Activated CD4-positive, alpha-beta T cell treated with anti-CD3 and anti-CD28 coated beads for 36 hours (primary cell): ENCODE results near the gene E2F1. TPM values are rescaled to one million over a fixed set of nuclear protein-coding genes. Genes with fewer than 3 reads are reported as not detected.

Experiments used
- ATAC-seq: fragments of 200-7000 bp; cut with Tn5 transposase; one replicate; pipeline ENCODE4 v1.10.0; 2021; ENCODE audit warnings: mild to moderate bottlenecking, moderate library complexity
- CTCF ChIA-PET: fragments of 350-600 bp; sonication (Branson Sonifier 250); formaldehyde crosslinking; loops from one replicate; lab custom pipeline; 2021; ENCODE audit warnings: antibody characterized with exemption; lab: Charles Lee
- POLR2A ChIA-PET: fragments of 350-600 bp; sonication (Branson Sonifier 250); formaldehyde crosslinking; loops from one replicate; lab custom pipeline; 2021; ENCODE audit warnings: antibody characterized with exemption, inconsistent platforms; lab: Charles Lee
- DNase-seq: peaks from one replicate; pipeline ENCODE4 v3.0.0-alpha.2; 2020
- H3K27ac Mint-ChIP-seq: one replicate; pipeline ENCODE4 v1.8.0; 2021; ENCODE audit warnings: mixed read lengths
- H3K27me3 Mint-ChIP-seq: one replicate; pipeline ENCODE4 v1.8.0; 2021; ENCODE audit warnings: mixed read lengths
- H3K36me3 Mint-ChIP-seq: one replicate; pipeline ENCODE4 v1.8.0; 2021; ENCODE audit warnings: low read depth, mixed read lengths
- H3K4me1 Mint-ChIP-seq: one replicate; pipeline ENCODE4 v1.8.0; 2021; ENCODE audit warnings: mixed read lengths
- H3K4me3 Mint-ChIP-seq: one replicate; pipeline ENCODE4 v1.8.0; 2021; ENCODE audit warnings: mild to moderate bottlenecking, moderate library complexity, mixed read lengths
- H3K9me3 Mint-ChIP-seq: one replicate; pipeline ENCODE4 v1.8.0; 2021; ENCODE audit warnings: low read depth, mixed read lengths
- intact Hi-C, 2 experiments: fragments of 100-400 bp; cut with DNase I in 1 of 2; cut with micrococcal nuclease in 1 of 2; formaldehyde crosslinking; loops; one replicate each; pipeline versions ENCODE4 v1.14.2 to v1.15.1; 2022 to 2024; cut with DNase I, micrococcal nuclease
- total RNA-seq, 2 experiments: library from RNA; stranded (reverse); gene quantifications; one replicate each; pipeline ENCODE4 v1.2.3, GENCODE V29; 2021

E2F1 gene
- total RNA-seq, 2 experiments from 2014 or later: 45.9 to 50.9 TPM

DNA sequence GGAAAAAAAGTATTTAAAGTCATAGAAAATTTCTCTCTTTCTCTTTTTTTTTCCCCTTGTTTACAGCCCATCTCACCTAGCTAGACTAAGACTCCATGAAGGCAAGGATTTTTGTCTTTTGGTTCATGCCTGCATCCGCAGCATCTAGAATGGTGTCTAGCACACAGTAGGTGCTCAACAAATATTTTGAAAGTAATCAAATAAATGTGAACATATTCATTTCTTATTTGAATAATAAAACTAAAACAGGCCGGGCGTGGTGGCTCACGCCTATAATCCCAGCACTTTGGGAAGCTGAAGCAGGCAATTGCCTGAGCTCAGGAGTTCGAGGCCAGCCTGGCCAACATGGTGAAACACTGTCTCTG, 40.9 kb upstream of the E2F1 start:
- no peaks in the 10 kb centered on the region for H3K9me3 Mint-ChIP-seq
- intact Hi-C loops: no loop called here
- H3K36me3 Mint-ChIP-seq: no peaks in the 10 kb centered on the region
- H3K4me1 Mint-ChIP-seq: peaks cover 4% of the 10 kb centered on the region
- ChIA-PET POLR2A (interaction anchor here (0.6 to 0.7 kb wide), 2 partner anchors 636 to 1558 kb away, joined by 3 read pairs; partner anchors contain the start of genes EIF6 and ITCH), CTCF (no interaction called here)
- no peak overlapping the region for H3K4me3 Mint-ChIP-seq
- DNase-seq: no peak
- no peaks in the 10 kb centered on the region for H3K27me3 Mint-ChIP-seq
- no peak overlapping the region for H3K27ac Mint-ChIP-seq
- no peak for ATAC-seq

DNA sequence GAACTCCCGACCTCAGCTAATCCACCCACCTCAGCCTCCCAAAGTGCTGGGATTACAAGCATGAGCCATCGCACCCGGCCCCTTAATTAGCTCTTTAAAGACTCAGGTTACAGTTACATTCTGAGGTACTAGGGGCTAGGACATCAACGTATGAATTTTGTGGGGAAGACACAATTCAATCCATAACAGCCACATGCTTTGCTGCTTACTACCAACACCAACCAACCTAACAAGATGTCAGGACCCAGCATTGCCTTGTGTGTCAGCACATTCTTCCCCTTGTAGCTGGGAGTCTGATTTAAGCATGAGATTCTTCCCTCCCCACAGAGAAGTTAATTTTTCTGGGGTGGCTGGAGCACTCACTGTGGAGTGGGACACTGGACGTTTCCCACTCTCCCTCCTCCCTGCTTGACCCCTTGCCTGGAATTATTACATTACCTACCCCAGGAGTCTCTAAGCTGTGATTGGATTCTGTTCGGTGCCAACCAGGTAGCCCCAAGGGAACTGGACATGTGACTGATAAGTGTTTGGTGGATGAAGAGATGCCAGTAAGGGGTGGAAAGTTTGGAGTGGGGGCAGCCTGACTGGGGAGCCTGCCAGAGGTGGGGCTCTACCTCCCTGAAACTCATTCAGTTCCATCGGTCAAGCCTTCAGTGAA, 39.6 kb upstream of the E2F1 start:
- H3K4me3 Mint-ChIP-seq: no peak overlapping the region
- no peak for ATAC-seq
- peaks cover 2% of the 10 kb centered on the region for H3K9me3 Mint-ChIP-seq
- DNase-seq: no peak
- ChIA-PET CTCF (interaction anchor here (1.3 kb wide), 1 partner anchor 36 kb away, joined by 3 read pairs; no protein-coding TSS in a partner anchor), POLR2A (no interaction called here)
- intact Hi-C loops: no loop called here
- H3K4me1 Mint-ChIP-seq: peaks cover 4% of the 10 kb centered on the region
- H3K27ac Mint-ChIP-seq: no peak overlapping the region
- H3K36me3 Mint-ChIP-seq: no peaks in the 10 kb centered on the region
- H3K27me3 Mint-ChIP-seq: no peaks in the 10 kb centered on the region

GRCh38 chr20:33724439-33725094, 38.4 kb upstream of the E2F1 start:
- Mint-ChIP-seq H3K27ac (no peak overlapping the region), H3K4me3 (no peak overlapping the region), H3K27me3 (no peaks in the 10 kb centered on the region), H3K4me1 (peaks cover 8% of the 10 kb centered on the region), H3K36me3 (no peaks in the 10 kb centered on the region), H3K9me3 (peaks cover 2% of the 10 kb centered on the region)
- no peak for DNase-seq
- intact Hi-C loops: no loop called here
- no peak for ATAC-seq
- ChIA-PET POLR2A (no interaction called here), CTCF (interaction anchor here (1.3 kb wide), 1 partner anchor 35 kb away, joined by 3 read pairs; no protein-coding TSS in a partner anchor)

DNA sequence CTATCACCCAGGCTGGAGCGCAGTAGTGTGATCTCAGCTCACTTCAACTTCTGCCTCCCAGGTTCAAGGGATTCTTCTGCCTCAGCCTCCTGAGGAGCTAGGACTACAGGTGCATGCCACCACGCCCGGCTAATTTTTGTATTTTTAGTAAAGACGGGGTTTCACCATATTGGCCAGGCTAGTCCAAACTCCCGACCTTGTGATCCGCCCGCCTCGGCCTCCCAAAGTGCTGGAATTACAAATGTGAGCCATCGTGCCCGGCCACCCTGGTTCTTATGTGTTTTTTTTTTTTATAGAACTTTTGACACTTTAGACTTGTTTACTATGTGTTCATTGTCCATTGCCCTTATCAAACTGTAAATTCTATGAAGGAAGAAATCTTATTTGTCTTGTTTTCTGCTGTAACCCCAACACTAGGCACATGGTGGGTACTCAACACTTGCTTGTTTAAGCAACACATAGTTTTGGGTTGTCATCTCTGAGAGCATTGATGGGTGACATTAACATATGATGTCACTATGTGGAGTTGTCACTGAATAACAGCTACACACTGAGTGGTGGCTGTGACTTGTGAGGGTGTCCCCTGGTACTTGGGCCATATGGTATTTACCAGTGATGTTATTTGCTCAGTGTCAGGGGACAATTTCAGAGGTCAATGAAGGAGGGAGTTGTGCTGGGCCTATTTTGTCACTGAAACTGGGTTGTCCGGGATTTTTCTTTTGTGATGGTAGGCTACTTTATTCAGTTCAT, 35.4 kb upstream of the E2F1 start:
- H3K36me3 Mint-ChIP-seq: no peaks in the 10 kb centered on the region
- DNase-seq: no peak
- H3K4me1 Mint-ChIP-seq: peaks cover 18% of the 10 kb centered on the region
- ChIA-PET POLR2A (no interaction called here), CTCF (no interaction called here)
- intact Hi-C loops: loop anchor here in 1 of 2 experiments (2.0 kb wide), 1 partner anchor 59 kb away; the partner anchor contains the start of gene C20orf144
- peaks cover 2% of the 10 kb centered on the region for H3K9me3 Mint-ChIP-seq
- H3K4me3 Mint-ChIP-seq: no peak overlapping the region
- ATAC-seq: no peak
- peak overlapping the region; percentile 83 for H3K27ac Mint-ChIP-seq
- H3K27me3 Mint-ChIP-seq: no peaks in the 10 kb centered on the region

DNA sequence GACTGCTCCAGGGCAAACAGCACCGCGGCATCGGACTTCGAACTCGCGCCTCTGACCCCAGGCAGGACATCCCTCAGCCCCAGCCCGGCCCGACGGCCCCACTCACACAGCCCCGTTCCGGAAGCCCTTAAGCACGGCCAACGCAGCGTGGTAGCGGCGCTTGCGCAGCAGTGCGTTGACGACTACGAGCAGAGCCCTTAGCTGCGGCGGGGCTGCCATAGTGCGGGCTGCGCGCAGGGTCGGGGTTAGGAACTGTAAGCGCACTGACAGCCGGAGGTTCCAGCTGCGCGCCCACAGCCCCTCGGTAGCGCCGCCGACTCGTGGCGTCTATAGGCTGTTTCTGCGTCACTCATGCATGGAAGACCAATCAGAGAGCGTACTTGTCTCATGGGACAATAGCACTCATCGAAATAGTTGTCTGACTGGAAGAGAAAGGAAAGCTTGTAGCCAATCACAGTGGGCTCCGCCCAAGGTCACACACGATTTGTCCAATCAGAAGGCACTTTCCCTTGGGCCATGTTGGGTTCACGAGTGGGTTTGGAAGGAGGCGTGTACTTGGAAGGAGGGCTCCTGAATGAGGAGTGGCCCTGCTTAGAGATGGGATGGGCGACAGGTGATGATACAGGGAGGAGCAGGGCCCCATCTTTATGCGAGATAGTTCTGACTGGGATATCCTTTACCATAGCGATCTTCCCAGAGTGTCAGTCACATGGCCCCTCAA, 34.0 kb upstream of the E2F1 start, which contains the start of gene PXMP4:
Gene PXMP4 (minus strand): TSS at position 322 of the 721 bp plus-strand sequence. CDS start 103 bp downstream, at position 219.
- Mint-ChIP-seq H3K36me3 (no peaks in the 10 kb centered on the region), H3K4me3 (peak within 1 kb of the TSS; percentile 88), H3K9me3 (peaks cover 2% of the 10 kb centered on the region), H3K27ac (peak within 1 kb of the TSS; percentile 83), H3K4me1 (peaks cover 18% of the 10 kb centered on the region), H3K27me3 (no peaks in the 10 kb centered on the region)
- ChIA-PET CTCF (interaction anchor here (0.6 to 2.2 kb wide), 14 partner anchors 8 to 1851 kb away, joined by 3 to 11 read pairs (median 3); partner anchors contain the start of genes ACTL10 and CHMP4B), POLR2A (interaction anchor here (0.6 to 1.9 kb wide), 12 partner anchors 11 to 520 kb away, joined by 3 to 13 read pairs (median 4); partner anchors contain the start of genes ACTL10, CBFA2T2, RALY and ZNF341)
- ATAC-seq (peak; percentile 99), DNase-seq (peak; percentile 92)
- intact Hi-C loops: loop anchor here (1.0 to 2.0 kb wide), 10 partner anchors 12 to 276 kb away; partner anchors contain the start of genes CHMP4B (in 2 of the 2), E2F1 (in 2 of the 2), C20orf144 (in 1 of the 2) and CBFA2T2 (in 1 of the 2)

DNA sequence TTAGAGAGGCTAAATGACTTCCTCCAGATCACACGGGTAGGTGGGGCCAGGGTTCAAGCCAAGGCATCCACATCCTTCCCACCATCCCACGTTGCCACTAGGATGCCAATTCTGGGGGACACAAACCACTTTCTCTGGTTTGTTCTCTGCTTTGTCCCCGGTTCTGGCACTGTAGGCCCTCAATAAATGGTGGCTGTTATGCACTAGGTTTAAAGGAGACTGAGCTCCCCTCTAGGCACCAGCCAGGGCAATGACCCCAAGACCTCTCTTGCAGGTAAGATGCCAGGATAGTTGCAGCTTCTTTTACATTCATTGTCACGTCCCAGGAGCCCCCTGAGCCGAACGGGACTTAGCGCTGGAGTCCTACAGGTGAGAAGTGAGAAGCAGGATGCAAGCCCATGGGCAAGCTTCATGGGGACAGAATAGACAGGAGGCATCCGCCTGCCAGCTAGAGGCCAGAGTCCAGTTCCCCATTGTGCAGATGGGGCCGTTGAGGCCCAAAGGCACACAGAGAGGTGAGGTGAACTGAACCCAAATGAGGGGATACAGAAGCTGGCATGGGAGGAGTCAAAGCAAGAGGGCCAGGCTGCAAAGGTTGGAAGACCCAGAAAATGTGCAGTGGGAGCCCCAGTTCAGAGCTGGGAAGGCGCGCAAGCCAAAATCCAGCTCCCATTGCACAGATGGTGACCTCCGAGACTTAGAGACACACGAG, 33.2 kb upstream of the E2F1 start:
- DNase-seq: no peak
- ChIA-PET CTCF (interaction anchor here (0.7 to 2.2 kb wide), 11 partner anchors 9 to 1851 kb away, joined by 3 to 11 read pairs (median 4); partner anchors contain the start of genes ACTL10 and CHMP4B), POLR2A (interaction anchor here (0.5 to 1.9 kb wide), 12 partner anchors 10 to 521 kb away, joined by 3 to 13 read pairs (median 3); partner anchors contain the start of genes CBFA2T2, RALY and ZNF341)
- H3K36me3 Mint-ChIP-seq: no peaks in the 10 kb centered on the region
- no peak for ATAC-seq
- intact Hi-C loops: no loop called here
- H3K4me1 Mint-ChIP-seq: peaks cover 18% of the 10 kb centered on the region
- H3K9me3 Mint-ChIP-seq: peaks cover 2% of the 10 kb centered on the region
- H3K27me3 Mint-ChIP-seq: no peaks in the 10 kb centered on the region
- H3K4me3 Mint-ChIP-seq: peak overlapping the region; percentile 88
- H3K27ac Mint-ChIP-seq: peak overlapping the region; percentile 73

DNA sequence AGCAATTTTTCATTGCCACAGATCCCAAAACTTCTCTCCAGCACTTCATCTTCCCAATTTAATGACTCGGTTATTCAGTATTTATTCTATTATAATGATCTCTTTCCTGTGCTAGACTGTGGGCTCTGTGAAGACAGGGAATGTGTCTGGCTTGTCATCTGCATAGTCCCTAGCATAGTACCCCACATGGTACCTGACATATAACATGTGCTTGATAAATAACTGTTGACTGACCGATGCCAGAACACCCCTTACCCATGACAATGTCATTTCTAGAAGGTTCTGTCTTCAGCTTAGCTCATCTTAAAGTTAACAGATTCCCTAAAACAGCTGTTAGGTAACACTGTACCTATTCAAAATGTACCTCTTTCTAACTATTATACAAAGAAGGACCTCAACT, 30.3 kb upstream of the E2F1 start:
- Mint-ChIP-seq H3K27ac (no peak overlapping the region), H3K27me3 (no peaks in the 10 kb centered on the region), H3K36me3 (peaks cover 6% of the 10 kb centered on the region), H3K9me3 (peaks cover 2% of the 10 kb centered on the region), H3K4me1 (peaks cover 18% of the 10 kb centered on the region), H3K4me3 (no peak overlapping the region)
- DNase-seq (no peak), ATAC-seq (no peak)
- ChIA-PET CTCF (no interaction called here), POLR2A (no interaction called here)
- intact Hi-C loops: no loop called here

- H3K9me3 Mint-ChIP-seq: no peaks in the 10 kb centered on the region
- ATAC-seq (no peak), DNase-seq (no peak)
- H3K4me1 Mint-ChIP-seq: peaks cover 16% of the 10 kb centered on the region
- CTCF ChIA-PET: interaction anchor here (0.6 kb wide), 2 partner anchors 95 to 356 kb away, joined by 3 read pairs; no protein-coding TSS in a partner anchor
- H3K27ac Mint-ChIP-seq: no peak overlapping the region
- intact Hi-C loops: no loop called here
- no peaks in the 10 kb centered on the region for H3K27me3 Mint-ChIP-seq
- H3K4me3 Mint-ChIP-seq: no peak overlapping the region
- POLR2A ChIA-PET: no interaction called here
- H3K36me3 Mint-ChIP-seq: peaks cover 14% of the 10 kb centered on the region
Measured at GRCh38 chr20:33713865-33714367, 27.7 kb upstream of the E2F1 start.

DNA sequence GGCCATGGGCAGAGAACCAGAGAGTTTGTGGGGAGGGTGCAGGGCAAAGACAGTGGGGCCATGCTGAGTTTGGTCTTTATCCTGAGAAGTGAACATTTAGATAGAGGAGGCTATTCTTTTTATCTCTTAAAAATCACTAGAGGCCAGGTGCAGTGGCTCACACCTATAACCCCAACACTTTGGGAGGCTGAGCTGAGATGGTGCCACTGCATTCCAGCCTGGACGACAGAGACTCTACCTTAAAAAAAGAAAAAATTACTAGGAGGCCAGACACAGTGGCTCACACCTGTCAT, 25.2 kb upstream of the E2F1 start:
- no peak overlapping the region for H3K4me3 Mint-ChIP-seq
- POLR2A ChIA-PET: no interaction called here
- no peak overlapping the region for H3K27ac Mint-ChIP-seq
- H3K27me3 Mint-ChIP-seq: no peaks in the 10 kb centered on the region
- peaks cover 12% of the 10 kb centered on the region for H3K4me1 Mint-ChIP-seq
- ATAC-seq: no peak
- intact Hi-C loops: no loop called here
- no peaks in the 10 kb centered on the region for H3K9me3 Mint-ChIP-seq
- CTCF ChIA-PET: no interaction called here
- DNase-seq: no peak
- peaks cover 16% of the 10 kb centered on the region for H3K36me3 Mint-ChIP-seq
